Eye (tissue), 1 donor: ENCODE data around the gene HSD17B2.
"Not testable (repeated sequence)": the region's sequence is repeated elsewhere in the genome, so short reads cannot be mapped to it uniquely, and the experiment has no call there.

Experiments
- DNase-seq: peaks from one replicate; pipeline ENCODE4 v3.0.0-alpha.2; 2015

HSD17B2 gene

DNA sequence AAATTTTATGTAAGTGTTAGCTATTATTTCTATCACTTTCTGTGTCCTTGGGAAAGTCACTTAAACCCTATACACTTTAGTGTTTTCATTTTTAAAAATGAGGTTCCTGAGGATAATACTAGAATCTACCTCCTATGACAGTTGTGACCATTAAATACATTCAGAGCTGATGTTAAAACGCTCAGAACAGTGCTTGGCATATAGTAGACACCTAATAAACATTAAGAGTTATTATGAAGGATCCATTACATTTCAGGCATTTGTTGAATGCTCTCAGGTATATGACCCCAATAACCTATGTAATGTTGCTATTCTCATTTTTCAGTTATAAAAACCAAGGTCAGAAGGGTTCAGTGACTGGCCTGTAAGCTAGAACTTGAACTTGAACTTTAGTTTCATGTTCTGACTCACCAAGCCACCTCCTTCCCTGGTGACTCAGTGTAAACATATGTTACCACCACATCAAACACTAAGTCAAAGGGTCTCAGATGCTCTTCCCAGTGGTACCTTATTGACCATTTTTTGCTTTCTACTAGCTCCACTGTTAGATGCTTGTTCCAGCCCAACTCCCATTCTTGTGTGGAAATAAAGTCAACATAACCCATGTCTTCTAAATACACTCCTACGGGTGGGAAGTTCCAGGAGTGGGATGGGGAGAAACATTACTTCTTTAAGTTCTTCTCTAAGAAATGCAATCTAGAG, 47.6 kb downstream of the HSD17B2 start:
- DNase-seq: no peak

DNA sequence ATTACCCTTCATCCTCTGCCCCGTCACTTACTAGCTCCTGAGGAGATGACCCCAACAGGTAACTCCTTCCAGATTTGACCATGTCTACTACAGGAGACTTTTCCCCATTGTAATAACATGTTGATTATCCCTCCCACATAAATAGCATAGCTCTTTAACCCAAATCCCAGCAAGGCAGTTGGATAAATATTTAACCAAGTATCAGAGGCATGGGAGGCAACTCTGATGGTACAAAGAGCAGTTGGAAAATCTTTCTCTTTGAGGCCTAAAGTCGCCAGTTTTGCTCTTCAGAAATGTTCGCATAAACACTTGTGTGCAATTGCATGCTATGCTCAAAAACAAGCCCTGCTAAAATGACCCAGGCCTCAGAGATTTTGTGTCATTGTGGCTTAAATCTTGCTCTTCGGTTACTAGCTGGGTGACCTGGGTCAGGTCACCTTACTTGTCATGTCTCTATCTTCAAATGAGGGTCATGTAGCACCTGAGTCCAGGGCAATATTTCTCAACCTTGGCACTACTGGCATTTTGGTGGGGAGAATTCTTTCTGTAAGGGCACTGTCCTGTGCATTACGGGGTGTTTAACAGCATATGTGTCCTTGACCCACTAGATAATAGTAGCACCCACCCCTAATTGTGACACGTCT, 48.8 kb downstream of the HSD17B2 start:
- DNase-seq: no peak

DNA sequence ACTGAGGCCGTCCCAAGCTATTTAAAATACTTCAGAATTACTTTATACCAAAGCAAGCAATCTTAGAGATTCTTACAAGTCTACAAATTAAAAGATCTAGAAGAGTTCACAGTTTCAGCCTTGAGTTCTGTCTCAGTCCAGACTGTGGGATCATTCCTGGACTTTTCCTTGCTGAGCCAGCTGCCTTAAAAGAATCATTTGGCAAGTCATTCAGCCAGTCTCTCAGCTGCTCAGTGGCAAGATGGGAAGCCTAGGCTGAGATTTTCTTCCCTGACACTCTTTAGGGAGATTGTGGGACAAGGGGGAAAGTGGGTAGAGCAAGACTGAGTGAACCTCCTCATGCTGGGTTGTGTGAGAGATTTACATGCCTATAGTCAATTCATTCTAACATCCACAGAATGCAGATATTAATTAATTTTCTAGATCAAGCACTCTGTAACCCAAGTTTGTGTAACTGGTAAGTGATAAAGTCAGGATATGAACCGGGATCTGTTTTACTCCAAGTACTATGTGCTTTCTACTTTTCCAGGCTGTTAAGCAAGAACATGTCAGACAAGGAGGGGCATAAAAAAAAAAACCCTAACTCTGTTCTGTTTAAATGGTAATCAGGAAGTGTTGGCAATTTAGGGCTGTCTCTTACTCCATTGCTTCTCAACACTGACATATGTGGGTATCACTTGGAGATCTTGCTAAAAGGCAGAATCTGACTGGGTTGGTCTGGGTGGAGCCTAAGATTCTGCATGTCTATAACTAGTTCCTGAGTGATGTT, 50.1 kb downstream of the HSD17B2 start:
- no peak for DNase-seq

DNA sequence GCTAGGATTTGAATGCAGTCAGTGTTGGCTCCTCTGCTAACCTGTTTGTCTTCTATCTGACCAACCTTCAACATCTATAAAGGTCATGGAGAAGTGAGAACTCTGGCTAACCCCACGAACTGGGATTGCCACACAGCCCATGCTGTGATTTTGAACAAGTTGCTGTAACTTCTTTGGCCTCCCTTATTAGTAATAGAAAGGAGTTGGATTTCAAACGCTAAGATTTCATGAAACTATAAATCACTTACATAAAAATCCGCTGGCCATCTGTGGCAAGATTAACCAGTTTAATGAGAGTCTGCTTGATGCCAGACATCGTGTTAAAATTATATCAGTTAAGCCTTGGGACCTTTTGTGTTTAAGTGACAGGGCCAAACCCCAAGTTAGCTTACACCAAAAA, 53.4 kb downstream of the HSD17B2 start:
- no peak for DNase-seq

DNA sequence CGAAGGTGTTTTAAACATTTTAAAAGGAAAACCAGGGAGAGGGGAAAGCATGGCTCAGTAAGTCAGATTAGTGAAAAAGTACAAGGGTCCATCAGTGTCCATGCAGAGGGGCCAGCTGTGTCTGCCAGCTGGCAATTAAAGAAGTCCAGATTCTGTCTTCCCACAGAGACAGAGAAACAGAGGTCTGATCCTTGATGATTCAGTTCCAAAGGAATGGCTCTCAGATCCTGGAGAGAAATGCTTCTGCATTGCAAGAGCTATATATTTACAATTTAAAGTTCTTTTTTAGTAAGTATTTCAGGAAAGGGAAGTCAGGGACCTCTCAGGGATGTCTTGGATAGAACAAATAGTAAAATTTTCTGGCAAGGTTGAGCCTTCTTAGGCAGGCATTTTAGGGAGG, 56.2 kb downstream of the HSD17B2 start:
- no peak for DNase-seq

DNA sequence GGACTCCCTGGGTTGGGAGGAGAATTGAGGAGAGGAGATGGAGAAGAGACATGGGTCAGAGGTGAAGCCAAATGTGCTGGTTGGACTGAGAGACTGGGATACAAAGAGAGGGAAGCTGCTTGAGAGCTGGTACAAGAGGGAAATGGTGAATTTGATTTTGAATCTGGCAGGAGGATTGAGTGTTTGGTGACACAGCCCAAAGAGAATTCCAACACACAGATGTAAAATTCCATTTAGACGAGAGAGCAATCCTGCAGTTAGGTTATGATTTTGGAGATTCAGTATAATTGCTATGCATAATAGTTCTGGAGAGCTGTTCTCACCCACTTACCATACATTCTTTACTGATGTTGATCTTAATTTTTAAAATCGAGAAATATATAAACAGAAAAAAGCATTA, 57.7 kb downstream of the HSD17B2 start:
- DNase-seq: no peak

DNA sequence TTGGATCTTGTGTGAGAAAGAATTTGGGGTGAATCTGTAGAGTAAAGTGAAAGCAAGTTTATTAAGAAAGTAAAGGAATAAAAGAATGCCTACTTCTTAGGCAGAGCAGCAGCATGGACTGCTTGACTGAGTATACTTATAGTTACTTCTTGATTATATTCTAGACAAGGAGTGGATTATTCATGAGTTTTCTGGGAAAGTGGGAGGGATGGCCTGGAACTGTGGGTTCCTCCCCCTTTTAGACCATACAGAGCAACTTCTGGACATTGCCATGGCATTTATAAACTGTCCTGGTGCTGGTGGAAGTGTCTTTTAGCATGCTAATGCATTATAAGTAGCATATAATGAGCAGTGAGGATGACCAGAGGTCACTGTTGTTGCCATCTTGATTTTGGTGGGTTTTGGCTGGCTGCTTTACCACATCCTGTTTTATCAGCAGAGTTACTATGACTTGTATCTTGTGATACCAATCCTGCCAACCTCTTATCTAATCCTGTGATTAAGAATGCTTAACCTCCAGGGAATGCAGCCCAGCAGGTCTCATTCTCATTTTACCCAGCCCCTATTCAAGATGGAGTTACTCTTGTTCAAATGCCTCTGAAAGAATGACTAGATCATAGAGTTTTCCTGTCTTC, 58.7 kb downstream of the HSD17B2 start:
- no peak for DNase-seq

DNA sequence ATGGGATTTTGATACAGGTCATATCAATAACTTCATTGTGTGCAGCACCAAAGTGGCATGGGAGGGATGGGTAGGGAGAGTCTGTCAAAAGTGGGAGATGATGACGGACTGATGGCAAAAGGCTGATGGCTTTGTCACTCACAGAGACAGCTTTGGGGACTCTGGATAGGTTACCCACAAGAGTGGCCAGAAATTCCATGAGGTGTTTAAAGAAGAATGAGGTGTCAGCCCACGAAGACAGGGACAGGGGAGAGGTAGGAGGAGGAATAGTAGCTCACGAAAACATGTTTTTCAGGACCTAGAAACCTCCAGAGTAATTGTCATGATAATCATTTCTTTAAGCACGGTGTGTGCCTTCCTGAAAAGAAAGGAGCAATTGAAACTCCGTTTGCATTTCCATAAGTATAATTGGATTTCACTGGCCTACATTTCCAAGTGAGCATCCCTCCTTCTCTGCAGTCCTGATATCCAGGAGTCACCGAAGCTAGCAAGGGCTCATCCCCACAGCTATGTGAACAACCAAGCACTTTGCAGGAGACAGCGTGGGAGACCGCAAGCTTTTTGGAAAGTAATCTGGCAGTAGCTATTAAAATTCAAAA, 60.0 kb downstream of the HSD17B2 start:
- DNase-seq: no peak

DNA sequence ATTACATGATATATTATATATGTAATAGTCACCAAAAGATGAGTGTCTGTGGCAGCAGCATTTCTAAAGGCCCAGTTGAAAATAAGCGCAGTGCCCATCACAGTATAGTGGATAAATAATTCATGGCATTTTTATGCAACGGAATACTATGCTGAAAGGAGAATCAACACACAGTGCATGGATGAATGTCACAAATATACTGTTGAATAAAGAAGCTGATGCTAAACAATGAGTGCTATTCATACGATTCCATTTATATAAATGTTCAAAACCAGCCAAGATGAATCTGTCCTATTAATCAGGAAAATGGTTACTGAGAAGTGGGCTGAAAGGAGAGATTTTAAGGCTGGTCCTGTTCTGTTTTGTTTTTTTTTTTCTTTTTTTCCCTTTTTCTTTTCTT, 61.6 kb downstream of the HSD17B2 start:
- no peak for DNase-seq

DNA sequence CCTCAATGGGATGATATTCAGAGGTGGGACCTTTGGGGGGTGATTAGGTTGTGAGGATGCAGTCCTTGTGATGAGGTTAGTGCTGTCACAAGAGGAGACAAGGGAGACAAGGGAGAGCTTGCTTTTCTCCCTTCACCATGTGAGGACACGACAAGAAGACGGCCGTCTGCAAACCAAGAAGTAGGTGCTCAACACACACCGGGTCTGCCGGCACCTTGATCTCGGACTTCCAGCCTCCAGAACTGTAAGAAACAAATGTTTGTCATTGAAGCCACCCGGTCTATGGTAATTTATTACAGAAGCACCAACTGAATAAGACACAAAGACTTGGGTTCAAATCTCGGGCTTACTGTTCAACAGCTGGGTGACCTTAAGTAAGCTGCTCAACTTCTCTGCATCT, 70.1 kb downstream of the HSD17B2 start:
- DNase-seq: no peak

DNA sequence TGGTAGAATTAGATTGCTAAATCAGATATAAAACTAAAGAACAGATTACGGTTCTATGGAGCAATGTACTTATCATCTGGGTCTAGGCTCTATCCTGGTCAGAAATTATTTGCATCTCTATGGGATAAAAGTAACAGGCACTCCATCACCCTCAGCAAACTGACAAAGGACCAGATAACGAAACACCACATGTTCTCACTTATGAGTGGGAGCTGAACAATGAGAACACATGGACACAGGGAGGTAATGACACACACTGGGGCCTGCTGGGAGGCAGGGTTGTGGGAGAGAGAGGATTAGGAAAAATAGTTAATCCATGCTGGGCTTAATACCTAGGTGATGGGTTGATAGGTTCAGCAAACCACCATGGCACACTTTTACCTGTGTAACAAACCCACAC, 73.0 kb downstream of the HSD17B2 start:
- no peak for DNase-seq

DNA sequence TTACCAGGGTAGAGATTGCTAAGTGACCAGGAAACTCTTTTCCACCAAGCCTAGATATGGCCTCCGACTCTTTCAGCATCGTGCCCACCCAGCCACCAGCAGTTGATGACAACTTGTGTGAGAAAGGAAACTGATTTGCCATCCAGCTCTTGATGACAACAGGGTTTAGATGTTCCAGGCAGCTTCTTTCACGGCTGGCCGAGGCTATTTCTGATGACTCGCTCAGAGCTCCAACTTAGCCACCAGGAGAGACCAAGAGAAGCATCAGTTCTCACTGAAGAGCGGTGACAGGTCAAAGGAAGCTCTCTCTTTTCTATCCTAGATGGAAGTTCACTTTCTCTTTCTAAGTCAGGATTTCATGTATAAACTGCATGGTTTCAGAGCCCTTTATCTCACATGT, 73.7 kb downstream of the HSD17B2 start:
- no peak for DNase-seq

DNA sequence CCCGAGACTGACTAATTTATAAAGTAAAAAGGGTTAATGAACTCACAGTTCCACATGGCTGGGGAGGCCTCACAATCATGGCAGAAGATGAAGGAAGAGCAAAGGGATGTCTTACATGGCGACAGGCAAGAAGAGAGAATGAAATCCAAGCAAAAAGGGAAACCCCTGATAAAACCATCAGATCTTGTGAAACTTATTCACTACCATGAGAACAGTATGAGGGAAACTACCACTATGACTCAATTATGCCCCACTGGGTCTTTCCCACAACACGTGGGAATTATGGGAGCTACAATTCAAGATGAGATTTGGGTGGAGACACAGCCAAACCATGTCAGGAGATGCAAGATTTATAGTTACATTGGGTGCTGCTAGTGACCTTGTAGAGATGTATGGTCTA, 74.2 kb downstream of the HSD17B2 start:
- DNase-seq: not testable (repeated sequence)

DNA sequence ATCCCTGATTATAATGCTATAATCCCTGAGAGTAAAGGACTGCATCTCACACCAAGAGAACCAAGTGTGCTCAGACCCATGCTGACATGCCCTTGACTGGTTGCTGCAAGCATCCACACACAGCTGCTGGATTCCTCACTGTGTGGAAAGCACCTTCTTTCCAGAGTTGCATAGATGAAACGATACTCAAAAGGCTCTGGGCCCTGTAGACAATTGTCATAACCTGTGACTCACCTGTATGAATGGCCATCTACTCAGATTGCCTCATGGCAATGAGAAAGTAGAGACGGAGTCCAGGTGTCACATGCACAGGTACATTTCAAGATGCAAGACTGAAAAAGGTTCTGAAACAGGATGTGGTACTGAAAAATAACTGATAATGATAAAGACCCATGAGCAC, 76.9 kb downstream of the HSD17B2 start:
- no peak for DNase-seq

DNA sequence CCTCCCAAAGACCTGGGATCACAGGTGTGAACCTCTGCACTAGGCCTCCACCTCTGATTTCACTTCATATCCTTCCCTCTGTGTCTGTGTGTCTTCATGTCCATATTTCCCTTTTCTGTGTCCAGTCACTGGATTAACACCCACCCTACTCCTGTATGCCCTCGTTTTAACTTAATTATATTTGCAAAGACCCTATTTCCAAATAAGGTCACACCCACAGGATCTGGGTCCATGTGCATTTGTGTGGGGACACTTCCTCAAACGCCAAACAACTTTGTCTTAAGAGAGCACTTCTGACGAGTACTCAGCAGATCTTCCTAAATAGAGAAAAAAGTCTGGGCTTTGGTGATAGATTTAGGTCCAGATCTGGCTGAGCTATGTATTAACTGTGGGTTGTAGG, 78.7 kb downstream of the HSD17B2 start:
- DNase-seq: no peak

DNA sequence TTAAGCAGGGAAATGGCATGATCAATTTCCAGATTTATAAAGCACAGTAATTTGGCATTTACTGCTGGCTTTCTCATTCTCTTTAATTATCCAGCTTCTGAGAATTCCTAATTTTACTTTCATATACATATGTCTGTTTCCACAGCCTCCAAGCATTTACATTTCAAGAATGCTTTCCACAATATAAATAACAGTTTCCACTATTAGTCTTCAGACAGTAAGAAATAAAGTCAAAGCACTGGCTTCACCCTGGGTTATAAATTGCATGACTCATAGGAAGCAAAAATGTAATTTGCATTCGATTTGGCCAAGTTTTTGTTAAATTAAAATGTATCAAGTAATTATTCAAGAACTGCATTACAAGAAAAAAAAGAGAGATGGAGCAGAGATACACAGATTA, 81.5 kb downstream of the HSD17B2 start:
- DNase-seq: no peak

DNA sequence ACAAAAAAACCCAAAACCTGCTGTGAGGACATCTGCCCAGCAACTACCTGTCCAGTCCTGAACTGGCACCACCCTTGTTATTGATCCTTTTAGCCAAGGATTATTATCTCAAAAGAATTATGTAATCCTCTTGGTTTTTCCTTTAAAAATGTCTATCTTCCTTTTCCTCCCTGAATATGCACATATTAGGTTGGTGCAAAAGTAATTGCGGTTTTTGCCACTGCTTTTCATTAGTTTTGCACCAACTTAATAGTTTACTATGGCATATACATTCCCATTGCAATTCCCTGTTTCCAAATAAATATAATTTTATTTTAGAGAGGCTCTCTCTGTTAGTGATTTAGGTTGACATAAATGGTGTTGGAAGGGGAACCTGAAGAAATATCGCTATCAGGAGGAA, 83.7 kb downstream of the HSD17B2 start:
- DNase-seq: no peak

DNA sequence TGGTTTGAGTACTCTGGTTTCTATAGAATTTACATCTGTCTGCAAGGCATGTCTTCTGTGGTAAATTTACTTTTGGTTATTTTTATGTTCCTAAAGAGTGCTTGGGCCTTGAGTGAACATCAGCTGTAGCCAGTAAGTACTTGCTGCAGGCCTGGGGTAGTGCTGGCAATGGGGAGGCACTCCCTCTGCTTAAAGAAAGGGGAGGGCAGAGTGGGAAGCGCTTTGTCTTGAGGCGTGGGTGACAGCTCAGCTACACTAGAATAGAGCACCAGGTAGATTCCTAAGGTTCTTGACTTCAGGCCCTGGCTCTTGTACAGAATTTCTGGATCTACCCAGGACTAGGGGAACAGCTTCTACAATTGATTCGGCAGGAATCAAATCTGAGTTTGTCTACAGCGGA, 84.4 kb downstream of the HSD17B2 start:
- no peak for DNase-seq

DNA sequence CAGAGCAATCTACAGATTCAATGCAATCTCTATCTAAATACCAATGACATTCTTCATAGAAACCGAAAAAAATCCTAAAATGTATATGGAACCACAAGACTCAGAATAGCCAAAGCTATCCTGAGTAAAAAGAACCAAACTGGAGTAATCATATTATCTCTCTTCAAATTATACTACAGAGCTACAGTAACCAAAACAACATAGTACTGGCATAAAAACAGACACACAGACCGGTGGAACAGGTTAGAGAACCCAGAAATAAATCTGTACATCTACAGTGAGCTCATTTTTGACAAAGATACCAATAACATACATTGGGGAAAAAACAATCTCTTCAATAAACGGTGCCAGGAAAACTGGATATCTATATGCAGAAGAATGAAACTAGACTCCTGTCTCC, 89.6 kb downstream of the HSD17B2 start:
- DNase-seq: no peak

DNA sequence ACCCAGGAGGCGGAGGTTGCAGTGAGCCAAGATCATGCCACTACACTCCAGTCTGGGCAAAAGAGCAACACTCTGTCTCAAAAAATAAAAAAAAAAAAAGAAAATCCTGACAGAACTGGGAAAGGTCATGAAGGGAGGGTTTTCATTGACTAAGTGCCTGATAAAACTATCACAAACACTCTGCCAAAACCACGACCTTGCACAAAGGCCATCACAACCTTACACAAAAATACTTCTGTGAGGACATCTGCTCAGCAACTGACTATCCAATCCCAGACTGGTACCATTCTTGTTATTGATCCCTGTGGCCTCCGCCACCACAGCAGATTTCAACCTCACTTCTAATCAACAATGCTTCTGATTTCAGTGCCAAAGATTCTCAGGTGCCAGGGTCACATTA, 94.8 kb downstream of the HSD17B2 start:
- no peak for DNase-seq

DNA sequence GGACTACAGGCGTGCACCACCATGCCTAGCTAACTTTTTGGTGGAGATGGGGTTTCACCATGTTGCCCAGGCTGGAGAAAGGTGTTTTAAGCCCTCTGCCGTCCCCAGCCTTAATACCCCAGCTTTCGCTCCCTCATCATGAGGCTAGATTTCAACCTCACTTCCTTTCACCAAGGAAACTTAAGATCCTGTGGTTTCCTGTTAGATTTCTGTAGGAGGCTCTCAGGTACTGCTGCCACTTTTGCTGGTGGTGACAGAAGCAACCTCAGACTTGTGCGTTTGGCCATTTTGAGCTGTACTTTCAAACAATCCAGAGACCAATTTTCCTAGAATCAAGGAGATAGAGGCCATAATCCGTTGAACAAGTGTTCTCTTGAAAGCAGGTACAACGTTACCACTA, 98.7 kb downstream of the HSD17B2 start:
- DNase-seq: no peak

DNA sequence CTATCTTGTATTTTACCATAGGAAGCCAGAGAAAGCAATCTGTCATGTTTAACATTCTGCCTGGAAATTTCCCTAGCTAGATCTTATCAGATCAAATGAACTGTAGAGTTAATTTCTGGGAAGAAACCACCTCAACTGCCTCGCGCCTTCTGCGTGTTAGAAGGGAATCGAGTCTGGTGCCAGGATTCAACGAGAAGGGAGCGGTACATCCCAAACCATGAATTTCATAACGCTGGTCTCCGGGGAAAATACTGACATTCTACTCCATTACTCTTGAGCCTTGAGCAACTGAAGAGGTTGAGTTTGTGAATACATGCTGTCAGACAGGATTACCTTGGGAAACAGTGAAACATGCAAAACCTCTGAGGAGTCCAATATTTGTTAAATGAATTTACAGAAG, 99.8 kb downstream of the HSD17B2 start:
- DNase-seq: peak; percentile 33

DNA sequence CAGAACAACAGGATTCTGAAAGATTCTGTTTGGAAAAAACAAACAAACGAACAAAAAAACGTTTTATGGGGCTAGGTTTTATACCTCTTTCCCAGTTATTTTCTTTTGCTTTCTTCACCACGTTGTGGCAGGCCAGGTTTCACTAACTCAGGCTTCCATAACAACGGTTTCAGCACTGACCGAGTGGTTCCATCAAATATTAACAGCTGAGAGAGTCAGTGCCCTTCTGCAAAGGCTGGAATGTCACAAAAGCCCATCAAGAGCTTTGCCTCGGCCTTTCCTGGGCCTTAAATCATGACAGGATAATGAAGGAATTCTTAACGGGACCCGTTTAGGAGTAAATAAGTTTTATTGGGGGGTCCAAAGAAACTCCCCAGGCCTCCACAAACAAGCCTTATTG, 100.8 kb downstream of the HSD17B2 start:
- DNase-seq: no peak
